Right lobe of liver (tissue), 4 donors: ENCODE measurements around the gene BCL2L14.

Source experiments
- CTCF ChIP-seq, 4 donors: fragments of 200-600 bp in 3 of 4; fragments of 450-650 bp in 1 of 4; IDR thresholded peaks; one replicate each; pipeline versions ENCODE4 v1.5.1 to v1.8.0; 2016 to 2022; ENCODE audit warnings: antibody characterized with exemption in 4 of 4, mild to moderate bottlenecking in 2 of 4
- POLR2A ChIP-seq: fragments of 450-650 bp; IDR thresholded peaks from one replicate; pipeline ENCODE4 v1.6.1; 2017; ENCODE audit warnings: antibody characterized with exemption, mild to moderate bottlenecking
- donor health status: DM: no; HTN: no; CAD: no.
- donor health status: DM: no; HTN: no; CAD: no.
- donor health status: DM: no; HTN: yes; CAD: no.

GRCh38 chr12:12147111-12147510 lies 76.4 kb downstream of the BCL2L14 start:
- TF ChIP-seq CTCF (IDR thresholded peaks at IDR 0.05) (no peak), POLR2A (no peak)
